NT2/D1 (cell line): ENCODE results near the gene TSC22D1.

Source experiments
- DNase-seq: peaks from one replicate; pipeline ENCODE4 v3.0.0-alpha.2; 2011; ENCODE audit warnings: low read depth, low spot score
- H3K27me3 ChIP-seq: 2 replicates; pipeline ENCODE4 v1.6.0; 2011; ENCODE audit warnings: mild to moderate bottlenecking; ENCODE audit not compliant: insufficient read length, insufficient read depth
- H3K36me3 ChIP-seq: 2 replicates; pipeline ENCODE4 v1.6.1; 2011; ENCODE audit warnings: mild to moderate bottlenecking, low read length, mixed read lengths; ENCODE audit not compliant: insufficient read depth, insufficient read length
- H3K4me1 ChIP-seq: 2 replicates; pipeline ENCODE4 v1.5.1; 2011; ENCODE audit not compliant: insufficient read depth, insufficient read length
- H3K4me3 ChIP-seq: 2 replicates; pipeline ENCODE4 v1.5.1; 2011; ENCODE audit warnings: low read depth; ENCODE audit not compliant: insufficient read length
- H3K9ac ChIP-seq: 2 replicates; pipeline ENCODE4 v1.6.0; 2011; ENCODE audit warnings: low read depth; ENCODE audit not compliant: insufficient read length
- H3K9me3 ChIP-seq: 2 replicates; pipeline ENCODE4 v1.5.1; 2011; ENCODE audit warnings: mild to moderate bottlenecking, low read length; ENCODE audit not compliant: insufficient read depth
- SUZ12 ChIP-seq: IDR thresholded peaks from 2 replicates; pipeline ENCODE4 v1.6.1; 2011; ENCODE audit not compliant: insufficient read length, insufficient read depth; ENCODE audit errors: extremely low read depth
- YY1 ChIP-seq: IDR thresholded peaks from 2 replicates; pipeline ENCODE4 v1.6.1; 2011; ENCODE audit not compliant: insufficient read length, insufficient read depth
- ZNF274 ChIP-seq: IDR thresholded peaks from 2 replicates; pipeline ENCODE4 v1.6.1; 2011; ENCODE audit warnings: mild to moderate bottlenecking, low read depth, low read length

The TSC22D1 gene

GRCh38 chr13:44417446-44417845 is 158.7 kb downstream of the TSC22D1 start:
- H3K9ac ChIP-seq: no peak overlapping the region
- no peak overlapping the region for H3K4me3 ChIP-seq
- no peak for TF ChIP-seq YY1
- no peak for TF ChIP-seq ZNF274
- TF ChIP-seq SUZ12: no peak
- DNase-seq: no peak
- no peaks in the 10 kb centered on the region for H3K4me1 ChIP-seq
- no peaks in the 10 kb centered on the region for H3K27me3 ChIP-seq
- H3K36me3 ChIP-seq: no peaks in the 10 kb centered on the region
- no peaks in the 10 kb centered on the region; the same call in 1 of the 2 replicates for H3K9me3 ChIP-seq

- no peaks in the 10 kb centered on the region for H3K36me3 ChIP-seq
- no peak overlapping the region for H3K9ac ChIP-seq
- DNase-seq: no peak
- no peak overlapping the region for H3K4me3 ChIP-seq
- no peak for TF ChIP-seq YY1
- TF ChIP-seq SUZ12: no peak
- TF ChIP-seq ZNF274: no peak
- H3K9me3 ChIP-seq: no peaks in the 10 kb centered on the region; the same call in 1 of the 2 replicates
- H3K4me1 ChIP-seq: no peaks in the 10 kb centered on the region
- no peaks in the 10 kb centered on the region for H3K27me3 ChIP-seq
Observed at GRCh38 chr13:44416744-44417143, 159.4 kb downstream of the TSC22D1 start.

GRCh38 chr13:44416301-44416700 is 159.8 kb downstream of the TSC22D1 start:
- no peak for TF ChIP-seq YY1
- no peak for TF ChIP-seq ZNF274
- no peak for TF ChIP-seq SUZ12
- Histone ChIP-seq H3K4me1 (no peaks in the 10 kb centered on the region), H3K4me3 (no peak overlapping the region), H3K27me3 (no peaks in the 10 kb centered on the region), H3K9me3 (no peaks in the 10 kb centered on the region; the same call in 1 of the 2 replicates), H3K9ac (no peak overlapping the region), H3K36me3 (no peaks in the 10 kb centered on the region)
- no peak for DNase-seq

GRCh38 chr13:44415815-44416214 is 160.3 kb downstream of the TSC22D1 start:
- Histone ChIP-seq H3K4me3 (no peak overlapping the region), H3K27me3 (no peaks in the 10 kb centered on the region), H3K9me3 (no peaks in the 10 kb centered on the region; the same call in 1 of the 2 replicates), H3K4me1 (no peaks in the 10 kb centered on the region), H3K36me3 (no peaks in the 10 kb centered on the region), H3K9ac (no peak overlapping the region)
- TF ChIP-seq SUZ12 (no peak), ZNF274 (no peak), YY1 (no peak)
- DNase-seq: no peak

GRCh38 chr13:44414716-44415115 is 161.4 kb downstream of the TSC22D1 start:
- no peak for TF ChIP-seq SUZ12
- TF ChIP-seq YY1: no peak
- TF ChIP-seq ZNF274: no peak
- Histone ChIP-seq H3K4me1 (peaks cover under 1% of the 10 kb centered on the region), H3K4me3 (no peak overlapping the region), H3K9me3 (no peaks in the 10 kb centered on the region; the same call in 1 of the 2 replicates), H3K9ac (no peak overlapping the region), H3K36me3 (no peaks in the 10 kb centered on the region), H3K27me3 (no peaks in the 10 kb centered on the region)
- DNase-seq: no peak

- H3K4me3 ChIP-seq: no peak overlapping the region
- no peak overlapping the region for H3K9ac ChIP-seq
- TF ChIP-seq ZNF274: no peak
- no peak for TF ChIP-seq YY1
- TF ChIP-seq SUZ12: no peak
- no peak for DNase-seq
- no peaks in the 10 kb centered on the region; the same call in 1 of the 2 replicates for H3K9me3 ChIP-seq
- H3K4me1 ChIP-seq: peaks cover 6% of the 10 kb centered on the region
- no peaks in the 10 kb centered on the region for H3K36me3 ChIP-seq
- no peaks in the 10 kb centered on the region for H3K27me3 ChIP-seq
Observed at GRCh38 chr13:44413095-44413494, 163.0 kb downstream of the TSC22D1 start.

- H3K27me3 ChIP-seq: no peaks in the 10 kb centered on the region
- peaks cover 6% of the 10 kb centered on the region for H3K4me1 ChIP-seq
- no peak overlapping the region for H3K9ac ChIP-seq
- TF ChIP-seq SUZ12 (no peak), YY1 (no peak), ZNF274 (no peak)
- H3K36me3 ChIP-seq: no peaks in the 10 kb centered on the region
- H3K9me3 ChIP-seq: no peaks in the 10 kb centered on the region; the same call in 1 of the 2 replicates
- no peak for DNase-seq
- no peak overlapping the region for H3K4me3 ChIP-seq
Observed at GRCh38 chr13:44412346-44412935, 163.7 kb downstream of the TSC22D1 start.
